ENCODE measurements around the gene SVBP.

GRCh38 chr1:42817976-42818375, 779 bp upstream of the SVBP start:
- no peak for TF ChIP-seq GATA3 (IDR thresholded peaks at IDR 0.05; ENCODE audit: low read depth, low read length)
- TF ChIP-seq GATA2 (IDR thresholded peaks at IDR 0.05; ENCODE audit: low read depth, low read length): no peak
